ENCODE results near the gene BLTP3A. TPM values are rescaled to one million over a fixed set of nuclear protein-coding genes. Genes with fewer than 3 reads are reported as not detected.
"Not testable (repeated sequence)": the region's sequence is repeated elsewhere in the genome, so short reads cannot be mapped to it uniquely, and the experiment has no call there.

The BLTP3A gene
- polyA plus RNA-seq, 3 donors, result 11.9 to 16.5 (median 16.3) TPM

- not testable (repeated sequence) for DNase-seq
Measured at GRCh38 chr6:34818872-34819570, 27.1 kb downstream of the BLTP3A start.

- no peak for DNase-seq
Measured at GRCh38 chr6:34819571-34820480, 27.9 kb downstream of the BLTP3A start.

- no peak for DNase-seq
Measured at GRCh38 chr6:34829137-34829536, 37.3 kb downstream of the BLTP3A start.

- DNase-seq, result no peak
Measured at GRCh38 chr6:34832942-34833341, 41.1 kb downstream of the BLTP3A start.

GRCh38 chr6:34834789-34835518 is 43.1 kb downstream of the BLTP3A start:
- DNase-seq, result no peak

- no peak for DNase-seq
Measured at GRCh38 chr6:34836008-34836407, 44.1 kb downstream of the BLTP3A start.

- DNase-seq, result no peak
Measured at GRCh38 chr6:34836451-34836850, 44.6 kb downstream of the BLTP3A start.

GRCh38 chr6:34837528-34837927 is 45.6 kb downstream of the BLTP3A start:
- no peak for DNase-seq

GRCh38 chr6:34839666-34840352 is 47.9 kb downstream of the BLTP3A start:
- no peak for DNase-seq

Other genes with a start within 250 kb of the BLTP3A start
- under 1 TPM in 2 of 3 donors, not detected in 1; 0.09 to 0.23 TPM for gene SPDEF, start 235.8 kb upstream of the BLTP3A start, polyA plus RNA-seq (ENCODE audit: insufficient read length in 3 of 3)
- 10 to 100 TPM; 50.1 to 50.9 (median 50.5) TPM for gene ILRUN, start 95.3 kb upstream of the BLTP3A start, polyA plus RNA-seq (ENCODE audit: insufficient read length in 3 of 3)
- 100 to 1,000 TPM; 120 to 166 (median 165) TPM for gene SNRPC, start 34.6 kb upstream of the BLTP3A start, polyA plus RNA-seq (ENCODE audit: insufficient read length in 3 of 3)
- 10 to 100 TPM; 45.3 to 53.0 (median 45.4) TPM for gene TAF11, start 96.0 kb downstream of the BLTP3A start, polyA plus RNA-seq (ENCODE audit: insufficient read length in 3 of 3)
- 10 to 100 TPM; 47.3 to 49.9 (median 47.6) TPM for gene ANKS1A, start 97.2 kb downstream of the BLTP3A start, polyA plus RNA-seq (ENCODE audit: insufficient read length in 3 of 3)

Data from renal pelvis (tissue), 4 donors.